Loucy (cell line): Measurements from ENCODE around the gene THADA.

Experiments
- EZH2phosphoT487 ChIP-seq: fragments of 200-600 bp; IDR thresholded peaks from 2 replicates; pipeline ENCODE4 v1.6.1; 2018; ENCODE audit warnings: antibody characterized with exemption, mild to moderate bottlenecking, moderate library complexity, borderline replicate concordance
- TF ChIP-seq, protein P1 (sequence below): fragments of 200-600 bp; sonication (generic); conservative IDR thresholded peaks from 2 replicates; pipeline ENCODE4 v1.5.1; 2014; ENCODE audit warnings: mild to moderate bottlenecking, antibody characterized with exemption, low read length

DNA sequence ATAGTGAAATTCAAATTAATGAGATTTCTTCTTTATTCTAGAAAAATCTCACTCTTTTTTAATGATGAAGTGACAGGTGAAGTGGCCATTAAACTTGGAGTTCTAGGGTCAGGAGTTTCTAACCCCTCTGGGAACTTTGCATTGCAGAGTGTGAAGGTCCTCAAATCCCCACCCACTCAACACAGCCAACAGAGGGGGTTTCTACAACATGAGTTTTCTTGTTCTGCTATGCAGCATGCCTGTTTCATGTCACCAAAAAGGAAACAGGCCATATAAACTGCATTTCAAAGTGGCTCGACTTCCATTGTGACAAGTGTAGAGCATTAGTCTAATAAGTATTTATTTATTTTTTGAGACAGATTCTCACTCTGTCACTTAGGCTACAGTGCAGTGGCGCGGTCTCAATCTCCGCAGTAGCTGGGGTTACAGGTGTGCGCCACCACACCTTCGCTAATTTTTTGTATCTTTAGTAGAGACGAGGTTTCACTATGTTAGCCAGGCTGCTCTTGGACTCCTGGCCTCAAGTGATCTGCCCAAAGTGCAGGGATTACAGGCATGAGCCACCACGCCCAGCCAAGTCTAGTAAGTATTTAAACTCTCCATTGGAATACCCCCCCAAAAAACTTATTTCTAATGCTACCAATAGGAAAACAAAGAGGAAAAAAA lies 223.3 kb downstream of the THADA start:
- TF ChIP-seq, protein P1, sequence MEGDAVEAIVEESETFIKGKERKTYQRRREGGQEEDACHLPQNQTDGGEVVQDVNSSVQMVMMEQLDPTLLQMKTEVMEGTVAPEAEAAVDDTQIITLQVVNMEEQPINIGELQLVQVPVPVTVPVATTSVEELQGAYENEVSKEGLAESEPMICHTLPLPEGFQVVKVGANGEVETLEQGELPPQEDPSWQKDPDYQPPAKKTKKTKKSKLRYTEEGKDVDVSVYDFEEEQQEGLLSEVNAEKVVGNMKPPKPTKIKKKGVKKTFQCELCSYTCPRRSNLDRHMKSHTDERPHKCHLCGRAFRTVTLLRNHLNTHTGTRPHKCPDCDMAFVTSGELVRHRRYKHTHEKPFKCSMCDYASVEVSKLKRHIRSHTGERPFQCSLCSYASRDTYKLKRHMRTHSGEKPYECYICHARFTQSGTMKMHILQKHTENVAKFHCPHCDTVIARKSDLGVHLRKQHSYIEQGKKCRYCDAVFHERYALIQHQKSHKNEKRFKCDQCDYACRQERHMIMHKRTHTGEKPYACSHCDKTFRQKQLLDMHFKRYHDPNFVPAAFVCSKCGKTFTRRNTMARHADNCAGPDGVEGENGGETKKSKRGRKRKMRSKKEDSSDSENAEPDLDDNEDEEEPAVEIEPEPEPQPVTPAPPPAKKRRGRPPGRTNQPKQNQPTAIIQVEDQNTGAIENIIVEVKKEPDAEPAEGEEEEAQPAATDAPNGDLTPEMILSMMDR: no peak
- TF ChIP-seq EZH2phosphoT487: no peak
